LNCAP (cell line): ENCODE results near the gene PADI2.

Source experiments
- CTCF ChIP-seq: fragments of 450-650 bp; IDR thresholded peaks from 2 replicates; pipeline ENCODE4 v1.5.1; 2017; ENCODE audit warnings: mild to moderate bottlenecking

The PADI2 gene

GRCh38 chr1:17098446-17099317 is 20.6 kb downstream of the PADI2 start:
- no peak for TF ChIP-seq CTCF

- TF ChIP-seq CTCF: no peak
Measured at GRCh38 chr1:17097787-17098186, 21.5 kb downstream of the PADI2 start.

GRCh38 chr1:17097147-17097546 is 22.1 kb downstream of the PADI2 start:
- no peak for TF ChIP-seq CTCF

- no peak for TF ChIP-seq CTCF
Measured at GRCh38 chr1:17096584-17096983, 22.7 kb downstream of the PADI2 start.

GRCh38 chr1:17095141-17095540 is 24.1 kb downstream of the PADI2 start:
- no peak for TF ChIP-seq CTCF

GRCh38 chr1:17094664-17095063 is 24.6 kb downstream of the PADI2 start:
- TF ChIP-seq CTCF: no peak

- no peak for TF ChIP-seq CTCF
Measured at GRCh38 chr1:17093822-17094393, 25.3 kb downstream of the PADI2 start.
